Prostate gland (tissue), 2 donors: Measurements from ENCODE around the gene RSRC1.

ENCODE experiments used
- POLR2A ChIP-seq: fragments of 450-650 bp; IDR thresholded peaks from one replicate; pipeline ENCODE4 v1.6.1; 2016; ENCODE audit warnings: antibody characterized with exemption, mild to moderate bottlenecking
- POLR2AphosphoS5 ChIP-seq: sonication (generic); formaldehyde crosslinking; IDR thresholded peaks from one replicate; pipeline ENCODE4 v1.6.1; 2017; ENCODE audit warnings: antibody characterized with exemption
- TF ChIP-seq, protein P1 (sequence below), 4 experiments: fragments of 200-600 bp in 2 of 4; fragments of 450-650 bp in 2 of 4; sonication (generic) in 2 of 4; IDR thresholded peaks; 1 replicate in 3 of 4; 2 replicates in 1 of 4; pipeline ENCODE4 v1.5.1; 2016 to 2019; ENCODE audit warnings: antibody characterized with exemption in 4 of 4, mild to moderate bottlenecking in 2 of 4, moderate library complexity in 2 of 4

DNA sequence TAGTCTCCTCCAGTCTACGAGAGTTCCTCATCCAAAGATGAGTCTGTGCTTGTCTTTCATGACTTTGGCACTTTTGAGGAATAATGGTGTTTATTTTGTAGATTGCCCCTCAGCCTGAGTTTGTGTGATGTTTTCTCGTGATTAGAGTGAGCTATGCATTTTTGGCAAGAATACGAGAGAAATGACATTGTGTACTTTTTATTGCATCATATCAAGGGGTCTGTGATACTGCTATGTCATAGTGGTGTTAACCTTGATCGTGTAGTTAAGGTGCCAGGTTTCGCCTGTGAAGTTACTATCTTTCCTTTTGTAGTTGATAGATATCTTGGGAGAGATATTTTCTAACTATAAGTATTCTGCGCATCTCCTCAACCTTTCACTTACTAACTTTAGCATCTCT, 18.9 kb downstream of the RSRC1 start:
- no peak for TF ChIP-seq POLR2A
- TF ChIP-seq, protein P1, sequence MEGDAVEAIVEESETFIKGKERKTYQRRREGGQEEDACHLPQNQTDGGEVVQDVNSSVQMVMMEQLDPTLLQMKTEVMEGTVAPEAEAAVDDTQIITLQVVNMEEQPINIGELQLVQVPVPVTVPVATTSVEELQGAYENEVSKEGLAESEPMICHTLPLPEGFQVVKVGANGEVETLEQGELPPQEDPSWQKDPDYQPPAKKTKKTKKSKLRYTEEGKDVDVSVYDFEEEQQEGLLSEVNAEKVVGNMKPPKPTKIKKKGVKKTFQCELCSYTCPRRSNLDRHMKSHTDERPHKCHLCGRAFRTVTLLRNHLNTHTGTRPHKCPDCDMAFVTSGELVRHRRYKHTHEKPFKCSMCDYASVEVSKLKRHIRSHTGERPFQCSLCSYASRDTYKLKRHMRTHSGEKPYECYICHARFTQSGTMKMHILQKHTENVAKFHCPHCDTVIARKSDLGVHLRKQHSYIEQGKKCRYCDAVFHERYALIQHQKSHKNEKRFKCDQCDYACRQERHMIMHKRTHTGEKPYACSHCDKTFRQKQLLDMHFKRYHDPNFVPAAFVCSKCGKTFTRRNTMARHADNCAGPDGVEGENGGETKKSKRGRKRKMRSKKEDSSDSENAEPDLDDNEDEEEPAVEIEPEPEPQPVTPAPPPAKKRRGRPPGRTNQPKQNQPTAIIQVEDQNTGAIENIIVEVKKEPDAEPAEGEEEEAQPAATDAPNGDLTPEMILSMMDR (IDR thresholded peaks at IDR 0.05): no peak
- no peak for TF ChIP-seq POLR2AphosphoS5
